WTC11 (cell line): ENCODE data around the gene ATOX1. TPM values are rescaled to one million over a fixed set of nuclear protein-coding genes. Genes with fewer than 3 reads are reported as not detected.

ENCODE experiments used
- ATAC-seq: fragments of 200-7000 bp; cut with Tn5 transposase; 2 replicates; pipeline ENCODE4 v1.10.0; 2021; ENCODE audit warnings: mild to moderate bottlenecking, moderate library complexity
- CTCF ChIA-PET: fragments of 300-600 bp; sonication (Branson Sonifier 250); formaldehyde crosslinking; loops from one replicate; lab custom pipeline; 2021; ENCODE audit warnings: antibody characterized with exemption; lab: Charles Lee
- POLR2A ChIA-PET: fragments of 350-600 bp; sonication (Branson Sonifier 250); formaldehyde crosslinking; loops from one replicate; lab custom pipeline; 2021; ENCODE audit warnings: antibody characterized with exemption; lab: Charles Lee
- DNase-seq: peaks from one replicate; pipeline ENCODE4 v3.0.0; 2021; ENCODE audit warnings: low spot score
- H3K27ac Mint-ChIP-seq: 2 replicates; pipeline ENCODE4 v1.8.0; 2021; ENCODE audit warnings: mixed read lengths
- H3K27me3 Mint-ChIP-seq: 2 replicates; pipeline ENCODE4 v1.8.0; 2021; ENCODE audit warnings: low read depth, mild to moderate bottlenecking, moderate library complexity, mixed read lengths
- H3K36me3 Mint-ChIP-seq: 2 replicates; pipeline ENCODE4 v1.8.0; 2021; ENCODE audit warnings: mixed read lengths
- H3K4me1 Mint-ChIP-seq: 2 replicates; pipeline ENCODE4 v1.8.0; 2022; ENCODE audit warnings: mixed read lengths
- H3K4me3 Mint-ChIP-seq: 2 replicates; pipeline ENCODE4 v1.8.0; 2021; ENCODE audit warnings: mild to moderate bottlenecking, moderate library complexity, mixed read lengths
- H3K9me3 Mint-ChIP-seq: 2 replicates; pipeline ENCODE4 v1.8.0; 2021; ENCODE audit warnings: mixed read lengths
- CREM ChIP-seq: sonication (generic); formaldehyde crosslinking; IDR thresholded peaks from 2 replicates; pipeline ENCODE4 v1.8.1; 2022; ENCODE audit warnings: mild to moderate bottlenecking, missing genetic modification reagents, moderate library complexity
- HMGA2 ChIP-seq: fragments of 250-450 bp; sonication (Bioruptor Pico); IDR thresholded peaks from 2 replicates; pipeline ENCODE4 v1.4.0; 2021; ENCODE audit warnings: mild to moderate bottlenecking, moderate library complexity
- IRF2 ChIP-seq: sonication (generic); formaldehyde crosslinking; IDR thresholded peaks from 2 replicates; pipeline ENCODE4 v1.8.0; 2022; ENCODE audit warnings: low read depth, missing genetic modification reagents, borderline replicate concordance
- JAZF1 ChIP-seq: fragments of 250-450 bp; sonication (Bioruptor Pico); IDR thresholded peaks from 2 replicates; pipeline ENCODE4 v1.9.0; 2021; ENCODE audit warnings: moderate library complexity, mild to moderate bottlenecking, inconsistent platforms
- JUN ChIP-seq: sonication (generic); formaldehyde crosslinking; IDR thresholded peaks from 2 replicates; pipeline ENCODE4 v1.8.0; 2023; ENCODE audit warnings: mild to moderate bottlenecking, missing genetic modification reagents
- KAT7 ChIP-seq: sonication (generic); formaldehyde crosslinking; IDR thresholded peaks from 2 replicates; pipeline ENCODE4 v1.8.1; 2023; ENCODE audit warnings: missing genetic modification reagents, mild to moderate bottlenecking, borderline replicate concordance
- MXD4 ChIP-seq: fragments of 250-450 bp; sonication (Bioruptor Pico); IDR thresholded peaks from 2 replicates; pipeline ENCODE4 v1.8.0; 2021; ENCODE audit warnings: mild to moderate bottlenecking, moderate library complexity, borderline replicate concordance
- NFE2L1 ChIP-seq: sonication (generic); formaldehyde crosslinking; IDR thresholded peaks from 2 replicates; pipeline ENCODE4 v1.8.1; 2023; ENCODE audit warnings: missing genetic modification reagents
- NR1H2 ChIP-seq: sonication (generic); formaldehyde crosslinking; IDR thresholded peaks from 2 replicates; pipeline ENCODE4 v1.9.0; 2021; ENCODE audit warnings: mild to moderate bottlenecking, moderate library complexity, missing genetic modification reagents
- RELA ChIP-seq: sonication (generic); formaldehyde crosslinking; IDR thresholded peaks from 2 replicates; pipeline ENCODE4 v1.8.1; 2022; ENCODE audit warnings: missing genetic modification reagents, mild to moderate bottlenecking, borderline replicate concordance
- SP1 ChIP-seq: sonication (generic); formaldehyde crosslinking; conservative IDR thresholded peaks from 2 replicates; pipeline ENCODE4 v1.8.1; 2022; ENCODE audit warnings: missing genetic modification reagents
- TP53 ChIP-seq: sonication (generic); formaldehyde crosslinking; IDR thresholded peaks from 2 replicates; pipeline ENCODE4 v1.8.1; 2023; ENCODE audit warnings: mild to moderate bottlenecking, missing genetic modification reagents
- ZBTB21 ChIP-seq: sonication (generic); formaldehyde crosslinking; IDR thresholded peaks from 2 replicates; pipeline ENCODE4 v1.8.1; 2023; ENCODE audit warnings: mild to moderate bottlenecking, missing genetic modification reagents, borderline replicate concordance
- ZNF317 ChIP-seq: sonication (generic); formaldehyde crosslinking; IDR thresholded peaks from 2 replicates; pipeline ENCODE4 v1.8.1; 2023; ENCODE audit warnings: low read depth, mild to moderate bottlenecking, moderate library complexity, missing genetic modification reagents, borderline replicate concordance
- ZNF416 ChIP-seq: fragments of 250-450 bp; sonication (Bioruptor Pico); IDR thresholded peaks from 2 replicates; pipeline ENCODE4 v1.9.0; 2021; ENCODE audit warnings: mild to moderate bottlenecking, inconsistent platforms
- total RNA-seq: library from RNA; stranded (reverse); gene quantifications from 3 replicates; pipeline ENCODE4 v1.2.3, GENCODE V29; 2021
- TF ChIP-seq, protein P1 (sequence below): sonication (generic); formaldehyde crosslinking; IDR thresholded peaks from 2 replicates; pipeline ENCODE4 v1.8.0; 2022; ENCODE audit warnings: mild to moderate bottlenecking, missing genetic modification reagents
- TF ChIP-seq, protein P2 (sequence below): sonication (generic); formaldehyde crosslinking; IDR thresholded peaks from 2 replicates; pipeline ENCODE4 v1.8.1; 2023; ENCODE audit warnings: mild to moderate bottlenecking, missing genetic modification reagents
- TF ChIP-seq, protein P3 (sequence below): sonication (generic); formaldehyde crosslinking; IDR thresholded peaks from 2 replicates; pipeline ENCODE4 v1.8.1; 2022; ENCODE audit warnings: low read depth, mild to moderate bottlenecking, moderate library complexity, missing genetic modification reagents, borderline replicate concordance
- TF ChIP-seq, protein P4 (sequence below): sonication (generic); formaldehyde crosslinking; IDR thresholded peaks from 2 replicates; pipeline ENCODE4 v1.8.1; 2022; ENCODE audit warnings: missing genetic modification reagents, borderline replicate concordance
- TF ChIP-seq, protein P5 (sequence below): sonication (generic); formaldehyde crosslinking; IDR thresholded peaks from 2 replicates; pipeline ENCODE4 v1.8.1; 2023; ENCODE audit warnings: mild to moderate bottlenecking, missing genetic modification reagents, moderate library complexity
- TF ChIP-seq, protein P6 (sequence below): sonication (generic); formaldehyde crosslinking; IDR thresholded peaks from 2 replicates; pipeline ENCODE4 v1.8.1; 2023; ENCODE audit warnings: mild to moderate bottlenecking, moderate library complexity, missing genetic modification reagents

ATOX1 gene
- total RNA-seq, 1 experiment from 2014 or later = 76.4 TPM

DNA sequence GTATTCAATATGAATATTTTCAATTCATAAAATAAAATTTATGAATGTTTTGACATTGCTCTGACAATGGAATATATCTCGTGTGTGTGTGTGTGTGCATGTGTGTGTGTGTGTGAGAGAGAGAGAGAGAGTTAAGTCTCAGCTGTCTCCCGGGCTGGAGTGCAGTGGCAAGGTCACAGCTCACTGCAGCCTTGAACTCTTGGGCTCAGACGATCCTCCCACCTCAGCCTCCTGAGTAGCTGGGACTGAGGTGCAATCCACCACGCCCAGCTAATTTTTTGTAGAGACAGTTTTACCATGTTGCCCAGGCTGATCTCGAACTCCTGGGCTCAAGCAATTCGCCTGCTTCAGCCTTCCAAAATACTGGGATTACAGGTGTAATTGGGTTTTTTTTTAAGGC is 29.4 kb upstream of the ATOX1 start:
- no peaks in the 10 kb centered on the region for H3K9me3 Mint-ChIP-seq
- CTCF ChIA-PET = no interaction called here
- TF ChIP-seq TP53 (no peak), ZNF317 (CRISPR knock-in tag) (no peak), JUN (no peak), ZNF416 (CRISPR knock-in tag) (no peak)
- H3K36me3 Mint-ChIP-seq = peaks cover 57% of the 10 kb centered on the region
- H3K4me1 Mint-ChIP-seq = peaks cover 31% of the 10 kb centered on the region
- POLR2A ChIA-PET = no interaction called here
- no peak overlapping the region for H3K27ac Mint-ChIP-seq
- ATAC-seq = no peak
- no peaks in the 10 kb centered on the region for H3K27me3 Mint-ChIP-seq
- DNase-seq = no peak
- H3K4me3 Mint-ChIP-seq = no peak overlapping the region

DNA sequence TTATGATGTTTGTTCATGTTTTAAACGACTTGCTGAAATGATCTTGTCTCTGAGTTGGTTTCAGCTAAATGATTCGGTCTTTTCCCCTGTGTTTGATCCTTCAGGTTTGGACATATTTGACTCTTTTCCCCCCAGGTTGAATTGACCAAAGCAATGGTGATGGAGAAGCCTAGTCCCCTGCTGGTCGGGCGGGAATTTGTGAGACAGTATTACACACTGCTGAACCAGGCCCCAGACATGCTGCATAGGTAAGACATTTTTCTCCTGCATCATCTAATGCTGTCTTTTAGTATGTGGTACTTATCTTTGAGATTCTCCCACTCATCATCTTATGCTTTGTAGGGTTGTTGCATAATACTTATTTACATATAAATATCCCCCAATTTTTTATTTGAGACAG is 28.0 kb upstream of the ATOX1 start:
- CTCF ChIA-PET = no interaction called here
- H3K36me3 Mint-ChIP-seq = peaks cover 43% of the 10 kb centered on the region
- DNase-seq = no peak
- peak overlapping the region; percentile 81 for H3K27ac Mint-ChIP-seq
- POLR2A ChIA-PET = no interaction called here
- no peaks in the 10 kb centered on the region for H3K27me3 Mint-ChIP-seq
- no peak for TF ChIP-seq NFE2L1 (CRISPR knock-in tag)
- no peak for TF ChIP-seq ZNF317 (CRISPR knock-in tag)
- no peak for TF ChIP-seq RELA (CRISPR knock-in tag)
- no peak for TF ChIP-seq ZBTB21
- TF ChIP-seq, protein P1, sequence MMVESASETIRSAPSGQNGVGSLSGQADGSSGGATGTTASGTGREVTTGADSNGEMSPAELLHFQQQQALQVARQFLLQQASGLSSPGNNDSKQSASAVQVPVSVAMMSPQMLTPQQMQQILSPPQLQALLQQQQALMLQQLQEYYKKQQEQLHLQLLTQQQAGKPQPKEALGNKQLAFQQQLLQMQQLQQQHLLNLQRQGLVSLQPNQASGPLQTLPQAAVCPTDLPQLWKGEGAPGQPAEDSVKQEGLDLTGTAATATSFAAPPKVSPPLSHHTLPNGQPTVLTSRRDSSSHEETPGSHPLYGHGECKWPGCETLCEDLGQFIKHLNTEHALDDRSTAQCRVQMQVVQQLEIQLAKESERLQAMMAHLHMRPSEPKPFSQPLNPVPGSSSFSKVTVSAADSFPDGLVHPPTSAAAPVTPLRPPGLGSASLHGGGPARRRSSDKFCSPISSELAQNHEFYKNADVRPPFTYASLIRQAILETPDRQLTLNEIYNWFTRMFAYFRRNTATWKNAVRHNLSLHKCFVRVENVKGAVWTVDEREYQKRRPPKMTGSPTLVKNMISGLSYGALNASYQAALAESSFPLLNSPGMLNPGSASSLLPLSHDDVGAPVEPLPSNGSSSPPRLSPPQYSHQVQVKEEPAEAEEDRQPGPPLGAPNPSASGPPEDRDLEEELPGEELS (CRISPR knock-in tag) = no peak
- TF ChIP-seq CREM (CRISPR knock-in tag) = no peak
- TF ChIP-seq SP1 (CRISPR knock-in tag) = no peak
- TF ChIP-seq, protein P2, sequence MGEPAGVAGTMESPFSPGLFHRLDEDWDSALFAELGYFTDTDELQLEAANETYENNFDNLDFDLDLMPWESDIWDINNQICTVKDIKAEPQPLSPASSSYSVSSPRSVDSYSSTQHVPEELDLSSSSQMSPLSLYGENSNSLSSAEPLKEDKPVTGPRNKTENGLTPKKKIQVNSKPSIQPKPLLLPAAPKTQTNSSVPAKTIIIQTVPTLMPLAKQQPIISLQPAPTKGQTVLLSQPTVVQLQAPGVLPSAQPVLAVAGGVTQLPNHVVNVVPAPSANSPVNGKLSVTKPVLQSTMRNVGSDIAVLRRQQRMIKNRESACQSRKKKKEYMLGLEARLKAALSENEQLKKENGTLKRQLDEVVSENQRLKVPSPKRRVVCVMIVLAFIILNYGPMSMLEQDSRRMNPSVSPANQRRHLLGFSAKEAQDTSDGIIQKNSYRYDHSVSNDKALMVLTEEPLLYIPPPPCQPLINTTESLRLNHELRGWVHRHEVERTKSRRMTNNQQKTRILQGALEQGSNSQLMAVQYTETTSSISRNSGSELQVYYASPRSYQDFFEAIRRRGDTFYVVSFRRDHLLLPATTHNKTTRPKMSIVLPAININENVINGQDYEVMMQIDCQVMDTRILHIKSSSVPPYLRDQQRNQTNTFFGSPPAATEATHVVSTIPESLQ (CRISPR knock-in tag) = no peak
- TF ChIP-seq, protein P3, sequence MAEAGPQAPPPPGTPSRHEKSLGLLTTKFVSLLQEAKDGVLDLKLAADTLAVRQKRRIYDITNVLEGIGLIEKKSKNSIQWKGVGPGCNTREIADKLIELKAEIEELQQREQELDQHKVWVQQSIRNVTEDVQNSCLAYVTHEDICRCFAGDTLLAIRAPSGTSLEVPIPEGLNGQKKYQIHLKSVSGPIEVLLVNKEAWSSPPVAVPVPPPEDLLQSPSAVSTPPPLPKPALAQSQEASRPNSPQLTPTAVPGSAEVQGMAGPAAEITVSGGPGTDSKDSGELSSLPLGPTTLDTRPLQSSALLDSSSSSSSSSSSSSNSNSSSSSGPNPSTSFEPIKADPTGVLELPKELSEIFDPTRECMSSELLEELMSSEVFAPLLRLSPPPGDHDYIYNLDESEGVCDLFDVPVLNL (CRISPR knock-in tag) = no peak
- no peak for TF ChIP-seq IRF2 (CRISPR knock-in tag)
- no peak for TF ChIP-seq JAZF1 (CRISPR knock-in tag)
- no peak for TF ChIP-seq NR1H2 (CRISPR knock-in tag)
- TF ChIP-seq, protein P4, sequence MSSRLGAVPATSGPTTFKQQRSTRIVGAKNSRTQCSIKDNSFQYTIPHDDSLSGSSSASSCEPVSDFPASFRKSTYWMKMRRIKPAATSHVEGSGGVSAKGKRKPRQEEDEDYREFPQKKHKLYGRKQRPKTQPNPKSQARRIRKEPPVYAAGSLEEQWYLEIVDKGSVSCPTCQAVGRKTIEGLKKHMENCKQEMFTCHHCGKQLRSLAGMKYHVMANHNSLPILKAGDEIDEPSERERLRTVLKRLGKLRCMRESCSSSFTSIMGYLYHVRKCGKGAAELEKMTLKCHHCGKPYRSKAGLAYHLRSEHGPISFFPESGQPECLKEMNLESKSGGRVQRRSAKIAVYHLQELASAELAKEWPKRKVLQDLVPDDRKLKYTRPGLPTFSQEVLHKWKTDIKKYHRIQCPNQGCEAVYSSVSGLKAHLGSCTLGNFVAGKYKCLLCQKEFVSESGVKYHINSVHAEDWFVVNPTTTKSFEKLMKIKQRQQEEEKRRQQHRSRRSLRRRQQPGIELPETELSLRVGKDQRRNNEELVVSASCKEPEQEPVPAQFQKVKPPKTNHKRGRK (CRISPR knock-in tag) = no peak
- no peak for TF ChIP-seq HMGA2 (CRISPR knock-in tag)
- no peak for TF ChIP-seq MXD4 (CRISPR knock-in tag)
- TF ChIP-seq, protein P5, sequence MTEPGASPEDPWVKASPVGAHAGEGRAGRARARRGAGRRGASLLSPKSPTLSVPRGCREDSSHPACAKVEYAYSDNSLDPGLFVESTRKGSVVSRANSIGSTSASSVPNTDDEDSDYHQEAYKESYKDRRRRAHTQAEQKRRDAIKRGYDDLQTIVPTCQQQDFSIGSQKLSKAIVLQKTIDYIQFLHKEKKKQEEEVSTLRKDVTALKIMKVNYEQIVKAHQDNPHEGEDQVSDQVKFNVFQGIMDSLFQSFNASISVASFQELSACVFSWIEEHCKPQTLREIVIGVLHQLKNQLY = no peak
- no peak for TF ChIP-seq JUN
- TF ChIP-seq, protein P6, sequence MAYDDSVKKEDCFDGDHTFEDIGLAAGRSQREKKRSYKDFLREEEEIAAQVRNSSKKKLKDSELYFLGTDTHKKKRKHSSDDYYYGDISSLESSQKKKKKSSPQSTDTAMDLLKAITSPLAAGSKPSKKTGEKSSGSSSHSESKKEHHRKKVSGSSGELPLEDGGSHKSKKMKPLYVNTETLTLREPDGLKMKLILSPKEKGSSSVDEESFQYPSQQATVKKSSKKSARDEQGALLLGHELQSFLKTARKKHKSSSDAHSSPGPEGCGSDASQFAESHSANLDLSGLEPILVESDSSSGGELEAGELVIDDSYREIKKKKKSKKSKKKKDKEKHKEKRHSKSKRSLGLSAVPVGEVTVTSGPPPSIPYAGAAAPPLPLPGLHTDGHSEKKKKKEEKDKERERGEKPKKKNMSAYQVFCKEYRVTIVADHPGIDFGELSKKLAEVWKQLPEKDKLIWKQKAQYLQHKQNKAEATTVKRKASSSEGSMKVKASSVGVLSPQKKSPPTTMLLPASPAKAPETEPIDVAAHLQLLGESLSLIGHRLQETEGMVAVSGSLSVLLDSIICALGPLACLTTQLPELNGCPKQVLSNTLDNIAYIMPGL (CRISPR knock-in tag) = no peak
- TF ChIP-seq KAT7 (CRISPR knock-in tag) = no peak
- no peak overlapping the region for H3K4me3 Mint-ChIP-seq
- peak; percentile 30; the same call in 1 of the 2 replicates for ATAC-seq
- H3K4me1 Mint-ChIP-seq = peaks cover 44% of the 10 kb centered on the region
- no peaks in the 10 kb centered on the region for H3K9me3 Mint-ChIP-seq
